Measurements from ENCODE around the gene HNRNPUL1. TPM values are rescaled to one million over a fixed set of nuclear protein-coding genes. Genes with fewer than 3 reads are reported as not detected.
"Not testable (repeated sequence)": the region's sequence is repeated elsewhere in the genome, so short reads cannot be mapped to it uniquely, and the experiment has no call there.

Gene HNRNPUL1
- total and polyA plus RNA-seq, 2 donors (not counting 3 experiments of a cell fraction or from before 2014, with no cell fraction given), result 83.2 to 261 TPM

DNA sequence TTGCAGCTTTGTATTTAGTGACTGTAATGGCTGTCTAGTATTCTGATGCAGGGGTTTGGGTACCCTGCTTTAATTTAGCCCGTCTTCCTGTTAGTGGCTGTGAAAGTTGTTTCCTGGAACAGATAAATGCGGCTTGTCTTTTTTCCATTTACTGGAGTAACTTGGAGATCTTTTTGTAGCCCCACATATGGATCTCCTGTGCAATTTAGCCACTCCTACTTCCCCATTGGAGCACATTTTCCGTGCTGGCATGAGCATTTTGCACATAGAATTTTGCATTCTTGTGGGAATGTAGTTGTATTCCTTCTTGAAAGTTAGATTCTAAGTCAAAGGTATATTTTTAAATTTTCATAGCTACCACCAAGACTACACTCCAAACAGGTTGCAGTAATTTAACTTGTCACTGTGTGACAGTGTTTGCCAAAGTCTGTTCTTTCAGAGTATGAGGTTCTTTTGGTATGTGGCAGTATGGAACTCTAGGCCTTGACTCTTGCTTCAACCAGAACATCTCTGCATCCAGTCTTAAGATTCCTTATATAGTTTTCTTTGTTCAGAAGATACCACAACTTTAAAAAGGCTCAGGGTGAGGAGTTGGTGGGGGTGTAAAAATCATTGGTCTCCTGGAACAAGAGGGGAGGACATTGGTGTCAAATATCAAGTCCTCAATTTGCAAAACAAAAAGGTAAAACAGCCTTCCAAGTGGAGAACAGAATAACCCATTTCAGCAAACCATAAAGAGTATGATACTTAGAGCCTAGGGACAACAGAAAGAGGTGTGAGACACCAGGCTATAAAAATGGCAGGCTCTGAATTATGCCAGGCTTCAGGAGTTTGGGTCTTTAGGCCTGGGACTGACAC, 24.7 kb downstream of the HNRNPUL1 start:
- H3K36me3 ChIP-seq (ENCODE audit: control insufficient read depth in 2 of 2, extremely low read depth in 1 of 2, insufficient read depth in 2 of 2, low read length in 2 of 2), result peaks cover 34 to 53% of the 10 kb centered on the region in 2 experiments
- no TSS peak for BruUV-seq (replicated peaks)
- H3K9me1 ChIP-seq (replicated peaks; ENCODE audit: control insufficient read depth, extremely low read depth, insufficient read depth, low read length), result no peaks in the 10 kb centered on the region
- no peak overlapping the region for H3K9ac ChIP-seq (replicated peaks; ENCODE audit: extremely low read depth, insufficient read depth, low read length)
- dilution Hi-C loops (cut with MboI; ENCODE audit: extremely low pct_ligation_motif_present, low sequenced_read_pairs) (no loop called here), intact Hi-C loops (cut with micrococcal nuclease) (no loop called here)
- POLR2A ChIA-PET, result no interaction called here
- H3K4me3 ChIP-seq (replicated peaks in 1 of 3; ENCODE audit: insufficient read depth in 1 of 3, low read depth in 1 of 3, low read length in 3 of 3), result no peak overlapping the region
- H4K20me1 ChIP-seq (replicated peaks; ENCODE audit: control insufficient read depth, extremely low read depth, insufficient read depth, low read length), result no peaks in the 10 kb centered on the region
- no peaks in the 10 kb centered on the region for H3K9me3 ChIP-seq (replicated peaks; ENCODE audit: control insufficient read depth, insufficient read depth, low read length)
- H3K27ac ChIP-seq (ENCODE audit: insufficient read depth, low read depth, low read length), result no peak overlapping the region
- H2AFZ ChIP-seq (ENCODE audit: low read depth, low read length), result no peak overlapping the region
- CTCF ChIA-PET, result interaction anchor here (4.3 kb wide), 1 partner anchor 85 kb away, joined by 18 read pairs; no protein-coding TSS in a partner anchor
- no peak overlapping the region for H3K4me2 ChIP-seq (ENCODE audit: insufficient read depth, low read length)
- peaks cover 8% of the 10 kb centered on the region for H3K79me2 ChIP-seq (ENCODE audit: control insufficient read depth, insufficient read depth, low read length)
- TF ChIP-seq POLR2AphosphoS5 (IDR thresholded peaks at IDR 0.05; ENCODE audit: insufficient read depth, low read depth, low read length), result no peak
- TF ChIP-seq JUN (IDR thresholded peaks at IDR 0.05; ENCODE audit: borderline replicate concordance, insufficient read depth, insufficient read length, low read depth), result no peak
- TF ChIP-seq MYC (IDR thresholded peaks at IDR 0.05; ENCODE audit: low read depth, low read length), result no peak
- TF ChIP-seq, protein P1, sequence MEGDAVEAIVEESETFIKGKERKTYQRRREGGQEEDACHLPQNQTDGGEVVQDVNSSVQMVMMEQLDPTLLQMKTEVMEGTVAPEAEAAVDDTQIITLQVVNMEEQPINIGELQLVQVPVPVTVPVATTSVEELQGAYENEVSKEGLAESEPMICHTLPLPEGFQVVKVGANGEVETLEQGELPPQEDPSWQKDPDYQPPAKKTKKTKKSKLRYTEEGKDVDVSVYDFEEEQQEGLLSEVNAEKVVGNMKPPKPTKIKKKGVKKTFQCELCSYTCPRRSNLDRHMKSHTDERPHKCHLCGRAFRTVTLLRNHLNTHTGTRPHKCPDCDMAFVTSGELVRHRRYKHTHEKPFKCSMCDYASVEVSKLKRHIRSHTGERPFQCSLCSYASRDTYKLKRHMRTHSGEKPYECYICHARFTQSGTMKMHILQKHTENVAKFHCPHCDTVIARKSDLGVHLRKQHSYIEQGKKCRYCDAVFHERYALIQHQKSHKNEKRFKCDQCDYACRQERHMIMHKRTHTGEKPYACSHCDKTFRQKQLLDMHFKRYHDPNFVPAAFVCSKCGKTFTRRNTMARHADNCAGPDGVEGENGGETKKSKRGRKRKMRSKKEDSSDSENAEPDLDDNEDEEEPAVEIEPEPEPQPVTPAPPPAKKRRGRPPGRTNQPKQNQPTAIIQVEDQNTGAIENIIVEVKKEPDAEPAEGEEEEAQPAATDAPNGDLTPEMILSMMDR (IDR thresholded peaks at IDR 0.05; ENCODE audit: extremely low read depth in 1 of 2, insufficient read depth in 1 of 2, low read depth in 1 of 2, low read length in 2 of 2), result no peak
- TF ChIP-seq GATA2 (IDR thresholded peaks at IDR 0.05; ENCODE audit: insufficient read depth, insufficient read length, low read depth, low read length), result no peak
- no peak for TF ChIP-seq EZH2 (IDR thresholded peaks at IDR 0.05; ENCODE audit: borderline replicate concordance, low read depth, low read length, severe bottlenecking)
- no peak for TF ChIP-seq FOS (IDR thresholded peaks at IDR 0.05; ENCODE audit: borderline replicate concordance, insufficient read depth, low read length)
- TF ChIP-seq, protein P2, sequence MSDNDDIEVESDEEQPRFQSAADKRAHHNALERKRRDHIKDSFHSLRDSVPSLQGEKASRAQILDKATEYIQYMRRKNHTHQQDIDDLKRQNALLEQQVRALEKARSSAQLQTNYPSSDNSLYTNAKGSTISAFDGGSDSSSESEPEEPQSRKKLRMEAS (IDR thresholded peaks at IDR 0.05; ENCODE audit: insufficient read depth, insufficient read length), result no peak
- TF ChIP-seq POLR2A (IDR thresholded peaks at IDR 0.05; ENCODE audit: low read depth, low read length), result no peak
- DNase-seq (ENCODE audit: low read depth, low spot score) (no peak), FAIRE-seq (no peak)
- no peaks in the 10 kb centered on the region for H3K4me1 ChIP-seq (ENCODE audit: control insufficient read depth, extremely low read depth, insufficient read depth, low read length)
- no peaks in the 10 kb centered on the region for H3K27me3 ChIP-seq (ENCODE audit: control insufficient read depth in 2 of 2, insufficient read depth in 2 of 2, low read length in 2 of 2)

DNA sequence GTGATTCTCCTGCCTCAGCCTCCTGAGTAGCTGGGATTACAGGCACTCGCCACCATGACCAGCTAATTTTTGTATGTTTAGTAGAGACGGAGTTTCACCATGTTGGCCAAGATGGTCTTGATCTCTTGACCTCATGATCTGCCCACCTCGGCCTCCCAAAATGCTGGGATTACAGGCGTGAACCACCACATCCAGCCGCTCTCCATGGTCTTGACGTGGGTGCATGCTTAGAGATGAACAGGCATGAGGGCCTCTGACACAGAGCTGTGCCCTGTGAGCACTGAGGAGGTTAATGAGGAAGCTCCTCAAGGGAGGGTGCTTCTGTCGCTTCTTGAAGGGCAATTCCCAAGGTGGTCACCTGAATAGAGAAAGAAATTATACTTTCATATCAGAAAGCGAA, 25.6 kb downstream of the HNRNPUL1 start:
- FAIRE-seq; DNase-seq (ENCODE audit: low read depth, low spot score); H3K9me3 ChIP-seq (replicated peaks; ENCODE audit: control insufficient read depth, insufficient read depth, low read length); H3K4me2 ChIP-seq (ENCODE audit: insufficient read depth, low read length); H4K20me1 ChIP-seq (replicated peaks; ENCODE audit: control insufficient read depth, extremely low read depth, insufficient read depth, low read length); H3K4me3 ChIP-seq (replicated peaks in 1 of 3; ENCODE audit: insufficient read depth in 1 of 3, low read depth in 1 of 3, low read length in 3 of 3); POLR2A ChIA-PET; H3K27me3 ChIP-seq (ENCODE audit: control insufficient read depth in 2 of 2, insufficient read depth in 2 of 2, low read length in 2 of 2); dilution Hi-C loops (cut with MboI; ENCODE audit: extremely low pct_ligation_motif_present, low sequenced_read_pairs); H3K79me2 ChIP-seq (ENCODE audit: control insufficient read depth, insufficient read depth, low read length); H3K9ac ChIP-seq (replicated peaks; ENCODE audit: extremely low read depth, insufficient read depth, low read length); H3K27ac ChIP-seq (ENCODE audit: insufficient read depth, low read depth, low read length); BruUV-seq (replicated peaks); intact Hi-C loops (cut with micrococcal nuclease); H3K9me1 ChIP-seq (replicated peaks; ENCODE audit: control insufficient read depth, extremely low read depth, insufficient read depth, low read length); H3K4me1 ChIP-seq (ENCODE audit: control insufficient read depth, extremely low read depth, insufficient read depth, low read length); H2AFZ ChIP-seq (ENCODE audit: low read depth, low read length): not testable (repeated sequence)
- peaks cover 37 to 56% of the 10 kb centered on the region in 2 experiments for H3K36me3 ChIP-seq (ENCODE audit: control insufficient read depth in 2 of 2, extremely low read depth in 1 of 2, insufficient read depth in 2 of 2, low read length in 2 of 2)
- CTCF ChIA-PET, result interaction anchor here (1.4 to 4.3 kb wide), 2 partner anchors 26 to 86 kb away, joined by 3 to 18 read pairs; partner anchors contain the start of gene HNRNPUL1

All from endothelial cell of umbilical vein (primary cell).